Left colon (tissue), 2 donors: Measurements from ENCODE around the gene BMERB1. TPM values are rescaled to one million over a fixed set of nuclear protein-coding genes. Genes with fewer than 3 reads are reported as not detected.

Source experiments
- ATAC-seq: fragments of 200-7000 bp; cut with Tn5 transposase; one replicate; pipeline ENCODE4 v1.9.1; 2020; ENCODE audit warnings: mild to moderate bottlenecking, moderate library complexity
- DNase-seq, 2 donors: peaks; one replicate each; pipeline ENCODE4 v3.0.0-alpha.2; 2020
- intact Hi-C, 2 donors: fragments of 100-400 bp; cut with DNase I in 1 of 2; cut with micrococcal nuclease in 1 of 2; formaldehyde crosslinking; loops; one replicate each; pipeline versions ENCODE4 v1.11.2 to v1.14.0; 2022; cut with DNase I, micrococcal nuclease
- total RNA-seq, 2 donors: library from RNA; stranded (reverse); fragmentation: NEBNext Ultra II Directional; extraction: Animal tissue kit (Norgen Biotek cat#: 25700); gene quantifications; one replicate each; pipeline ENCODE4 v1.2.1, GENCODE V29; 2021
- donor health status: DM: no; HTN: no; CAD: no.
- donor health status: DM: yes; HTN: yes; CAD: no.

The BMERB1 gene
- total RNA-seq, 2 donors from 2014 or later, result 5.3 to 10.3 TPM

- intact Hi-C loops, result no loop called here
- DNase-seq, result no peak
- no peak for ATAC-seq
Measured at GRCh38 chr16:15613676-15614075, 179.3 kb downstream of the BMERB1 start.

DNA sequence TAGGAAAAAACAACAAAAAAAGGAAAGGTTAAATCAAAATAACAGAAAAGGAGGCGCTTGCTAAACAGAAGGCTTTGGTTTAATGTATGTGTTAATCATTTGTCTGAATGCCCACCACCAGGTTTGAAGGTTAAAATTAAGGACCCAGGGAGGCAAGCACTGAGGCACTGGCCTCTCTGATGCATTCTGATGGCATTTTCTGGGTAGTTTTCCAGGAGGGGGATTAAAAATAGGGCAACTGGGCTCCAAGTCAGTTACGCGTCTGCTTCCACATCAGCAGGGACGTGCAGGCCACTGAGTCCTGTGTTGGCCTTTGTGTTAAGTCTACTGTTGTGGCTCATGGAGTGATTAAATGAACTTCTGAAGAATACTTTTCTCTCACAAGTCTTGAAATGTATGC, 181.6 kb downstream of the BMERB1 start:
- ATAC-seq, result no peak

GRCh38 chr16:15616475-15617165, 182.2 kb downstream of the BMERB1 start:
- intact Hi-C loops, result no loop called here
- no peak for ATAC-seq
- DNase-seq, result no peak

More for the DNA sequence above, 181.6 kb downstream of the BMERB1 start:
- DNase-seq, result no peak
- intact Hi-C loops, result no loop called here

- intact Hi-C loops, result no loop called here
- ATAC-seq, result no peak
- DNase-seq, result no peak
Measured at GRCh38 chr16:15617901-15618300, 183.5 kb downstream of the BMERB1 start.

GRCh38 chr16:15618392-15618791, 184.0 kb downstream of the BMERB1 start:
- DNase-seq (no peak), ATAC-seq (no peak)
- intact Hi-C loops, result no loop called here

DNA sequence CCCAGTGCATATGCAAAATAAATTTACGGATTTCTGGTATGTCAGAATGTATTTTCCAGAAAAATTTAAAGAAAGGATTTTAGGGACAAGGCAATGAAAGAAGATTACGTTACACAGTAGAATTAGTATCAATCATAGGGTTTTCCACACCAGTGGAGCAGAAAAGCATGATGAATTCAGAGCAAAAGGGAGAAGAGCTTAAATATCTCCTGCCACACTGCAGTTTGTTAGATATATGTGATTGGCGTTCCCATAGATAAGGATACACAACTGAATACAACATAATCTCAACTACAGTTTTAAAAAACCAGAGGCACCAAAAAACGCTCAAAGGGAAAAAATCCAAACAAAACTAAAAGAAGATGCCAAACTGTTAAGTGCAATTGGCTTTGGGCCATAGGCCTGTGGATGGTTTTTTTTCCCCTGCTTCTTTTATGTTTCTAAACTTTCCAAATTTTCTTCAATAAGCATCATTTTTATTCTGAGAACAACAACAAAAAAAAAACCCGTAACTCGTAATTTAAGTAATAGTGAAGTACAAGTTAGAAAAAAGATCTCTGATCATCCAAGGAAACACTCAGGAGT, 186.3 kb downstream of the BMERB1 start:
- intact Hi-C loops, result no loop called here
- ATAC-seq (no peak), DNase-seq (no peak)

DNA sequence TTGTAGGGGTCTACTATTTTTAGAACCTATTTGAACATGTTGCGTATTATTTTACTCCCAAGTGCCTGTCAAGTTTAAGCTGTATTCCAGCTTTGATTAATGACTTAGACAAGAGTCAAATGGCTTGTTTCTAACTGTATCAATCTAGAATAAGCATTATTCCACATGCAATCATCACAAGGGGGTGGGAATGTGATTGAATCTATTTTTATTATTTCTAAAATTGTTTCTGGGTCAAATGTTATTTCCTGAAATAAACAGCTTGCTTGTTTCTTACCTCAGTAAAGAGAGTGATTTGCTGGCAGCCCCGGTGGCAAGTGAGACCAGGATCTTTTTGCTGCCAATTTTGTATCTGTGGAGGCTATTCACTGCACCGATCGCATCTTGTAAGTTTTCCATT, 187.1 kb downstream of the BMERB1 start:
- ATAC-seq (no peak), DNase-seq (no peak)
- intact Hi-C loops, result no loop called here

DNA sequence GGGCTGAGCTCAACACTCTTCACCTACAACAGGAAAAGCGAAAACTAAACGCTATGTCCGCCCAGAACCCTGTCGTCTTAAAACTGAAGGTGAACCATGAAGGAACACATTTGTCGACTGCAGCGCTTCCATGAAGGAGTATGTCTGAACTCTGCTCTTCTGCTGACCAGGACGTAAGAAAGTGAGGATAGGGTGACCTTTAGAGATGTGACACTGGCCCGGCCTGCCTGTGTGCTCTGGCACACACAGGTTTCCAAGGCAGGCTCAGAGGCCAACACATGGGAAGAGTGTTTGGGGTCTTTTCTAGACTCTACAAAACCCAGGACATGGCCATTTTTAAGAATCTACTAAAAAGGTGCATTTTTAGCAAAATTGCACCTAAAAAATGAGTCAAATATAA, 187.5 kb downstream of the BMERB1 start:
- no peak for DNase-seq
- no peak for ATAC-seq
- intact Hi-C loops, result no loop called here

GRCh38 chr16:15631730-15632409, 197.5 kb downstream of the BMERB1 start:
- ATAC-seq (no peak), DNase-seq (no peak)
- intact Hi-C loops, result no loop called here

- ATAC-seq (no peak), DNase-seq (no peak)
- intact Hi-C loops, result no loop called here
Measured at GRCh38 chr16:15635926-15636325, 201.5 kb downstream of the BMERB1 start.

GRCh38 chr16:15636392-15636873, 202.0 kb downstream of the BMERB1 start:
- ATAC-seq (no peak), DNase-seq (no peak)
- intact Hi-C loops, result no loop called here

Other genes starting within 250 kb of the BMERB1 start
- 1 to 10 TPM; 1.1 to 1.2 TPM for gene NPIPA5, start 56.3 kb upstream of the BMERB1 start, total RNA-seq
- 1 to 10 TPM; 7.5 to 7.6 TPM for gene MPV17L, start 38.8 kb upstream of the BMERB1 start, total RNA-seq
- gene MARF1, start 208.6 kb downstream of the BMERB1 start, total RNA-seq, result 10 to 100 TPM; 54.5 to 85.9 TPM
- 10 to 100 TPM; 24.8 to 30.9 TPM for gene NDE1, start 215.7 kb downstream of the BMERB1 start, total RNA-seq